ENCODE data around the gene ZBTB16. TPM values are rescaled to one million over a fixed set of nuclear protein-coding genes. Genes with fewer than 3 reads are reported as not detected.
A peak's percentile ranks its signal among the peaks of the same experiment; 100 is the strongest.

Gene ZBTB16
- total and polyA plus RNA-seq, 2 experiments from 2014 or later, result 0.29 to 1.4 TPM

- no peaks in the 10 kb centered on the region for H3K27me3 ChIP-seq (ENCODE audit: insufficient read depth)
- H3K4me3 Mint-ChIP-seq, result no peak overlapping the region
- H3K9me3 Mint-ChIP-seq, result no peaks in the 10 kb centered on the region
- no peaks in the 10 kb centered on the region for H3K36me3 ChIP-seq (ENCODE audit: insufficient read depth)
- H3K27ac Mint-ChIP-seq, result no peak overlapping the region
- H3K9me2 ChIP-seq (ENCODE audit: insufficient read depth), result no peaks in the 10 kb centered on the region
- TF ChIP-seq EZH2 (IDR thresholded peaks at IDR 0.05; ENCODE audit: low read depth, unreplicated experiment), result no peak
- H3K4me1 ChIP-seq (ENCODE audit: insufficient read depth), result peaks cover 13% of the 10 kb centered on the region
- no peak overlapping the region for H3K4me2 ChIP-seq
- peaks cover 4% of the 10 kb centered on the region for H3K27me3 Mint-ChIP-seq (ENCODE audit: insufficient read depth, low read depth, poor library complexity)
- H3F3A ChIP-seq (replicated peaks; ENCODE audit: low read depth), result no peaks in the 10 kb centered on the region
- no peaks in the 10 kb centered on the region for H3K79me2 ChIP-seq (replicated peaks; ENCODE audit: insufficient read depth)
- H3K4me1 Mint-ChIP-seq, result peaks cover 30% of the 10 kb centered on the region
- no peak overlapping the region for H2AFZ ChIP-seq
- no peak for ATAC-seq
- DNase-seq (ENCODE audit: low spot score), result no peak
- H4K20me1 ChIP-seq (replicated peaks; ENCODE audit: insufficient read depth), result no peaks in the 10 kb centered on the region
- H3K4me3 ChIP-seq, result no peak overlapping the region
- H3K36me3 Mint-ChIP-seq (ENCODE audit: low read depth), result no peaks in the 10 kb centered on the region
- no peak overlapping the region for H3K27ac ChIP-seq (ENCODE audit: low read depth)
Observed at GRCh38 chr11:114110952-114111947, 51.7 kb downstream of the ZBTB16 start.

- Mint-ChIP-seq H3K9me3 (no peaks in the 10 kb centered on the region), H3K4me3 (no peak overlapping the region), H3K27me3 (ENCODE audit: insufficient read depth, low read depth, poor library complexity) (peaks cover 4% of the 10 kb centered on the region), H3K27ac (no peak overlapping the region), H3K4me1 (peaks cover 13% of the 10 kb centered on the region), H3K36me3 (ENCODE audit: low read depth) (no peaks in the 10 kb centered on the region)
- TF ChIP-seq ZNF331 (CRISPR knock-in tag; IDR thresholded peaks at IDR 0.05; ENCODE audit: low read depth), result no peak
- TF ChIP-seq ZNF462 (CRISPR knock-in tag; IDR thresholded peaks at IDR 0.05), result no peak
- Histone ChIP-seq H3K27me3 (ENCODE audit: insufficient read depth) (no peaks in the 10 kb centered on the region), H3K4me2 (no peak overlapping the region), H3K4me1 (ENCODE audit: insufficient read depth) (peaks cover 6% of the 10 kb centered on the region; the same call in 1 of the 2 replicates), H3K4me3 (no peak overlapping the region), H3K27ac (ENCODE audit: low read depth) (no peak overlapping the region), H4K20me1 (replicated peaks; ENCODE audit: insufficient read depth) (no peaks in the 10 kb centered on the region), H2AFZ (peak overlapping the region; percentile 28; the same call in 1 of the 2 replicates), H3K36me3 (ENCODE audit: insufficient read depth) (no peaks in the 10 kb centered on the region), H3K9me2 (ENCODE audit: insufficient read depth) (no peaks in the 10 kb centered on the region), H3K79me2 (replicated peaks; ENCODE audit: insufficient read depth) (no peaks in the 10 kb centered on the region), H3F3A (replicated peaks; ENCODE audit: low read depth) (no peaks in the 10 kb centered on the region)
- ATAC-seq (peak; percentile 84), DNase-seq (ENCODE audit: low spot score) (peak; percentile 61)
Observed at GRCh38 chr11:114115451-114115928, 56.0 kb downstream of the ZBTB16 start.

Measured in GM23338 (cell line).